Glutamatergic neuron (in vitro differentiated cells): ENCODE data around the gene FAM53A. TPM values are rescaled to one million over a fixed set of nuclear protein-coding genes. Genes with fewer than 3 reads are reported as not detected.

Experiments used
- DNase-seq: peaks from one replicate; pipeline ENCODE4 v3.0.0; 2022
- H3K27ac Mint-ChIP-seq: one replicate; pipeline ENCODE4 v1.8.0; 2020; ENCODE audit warnings: mild to moderate bottlenecking, mixed read lengths, inconsistent platforms; ENCODE audit not compliant: unreplicated experiment
- H3K27me3 Mint-ChIP-seq: one replicate; pipeline ENCODE4 v1.8.0; 2020; ENCODE audit warnings: mild to moderate bottlenecking, moderate library complexity, mixed read lengths, inconsistent platforms; ENCODE audit not compliant: unreplicated experiment
- H3K36me3 Mint-ChIP-seq: one replicate; pipeline ENCODE4 v1.8.0; 2020; ENCODE audit warnings: mild to moderate bottlenecking, mixed read lengths, inconsistent platforms; ENCODE audit not compliant: unreplicated experiment
- H3K4me1 Mint-ChIP-seq: one replicate; pipeline ENCODE4 v1.8.0; 2020; ENCODE audit warnings: mild to moderate bottlenecking, low read depth, mixed read lengths, inconsistent platforms; ENCODE audit not compliant: unreplicated experiment
- H3K4me3 Mint-ChIP-seq: one replicate; pipeline ENCODE4 v1.8.0; 2020; ENCODE audit warnings: mild to moderate bottlenecking, mixed read lengths, inconsistent platforms; ENCODE audit not compliant: unreplicated experiment
- H3K9me3 Mint-ChIP-seq: one replicate; pipeline ENCODE4 v1.8.0; 2020; ENCODE audit warnings: mild to moderate bottlenecking, moderate library complexity, mixed read lengths, inconsistent platforms; ENCODE audit not compliant: unreplicated experiment
- total RNA-seq: library from RNA; stranded (reverse); fragmentation: NEBNext Ultra II Directional; extraction: Animal tissue kit (Norgen Biotek cat#: 25700); gene quantifications from one replicate; pipeline ENCODE4 v1.2.1, GENCODE V29; 2021; ENCODE audit not compliant: unreplicated experiment
- TF ChIP-seq, protein P1 (sequence below): fragments of 200-600 bp; sonication (generic); IDR thresholded peaks from one replicate; pipeline ENCODE4 v1.5.0; 2021; ENCODE audit not compliant: partially characterized antibody, unreplicated experiment

Gene FAM53A
- total RNA-seq, 1 donor from 2014 or later: 1.1 TPM

GRCh38 chr4:1690698-1691097 is 6.6 kb upstream of the FAM53A start:
- Mint-ChIP-seq H3K4me3 (no peak overlapping the region), H3K4me1 (peaks cover 12% of the 10 kb centered on the region), H3K9me3 (peaks cover 6% of the 10 kb centered on the region), H3K27ac (peak overlapping the region; percentile 17), H3K27me3 (peaks cover 2% of the 10 kb centered on the region), H3K36me3 (no peaks in the 10 kb centered on the region)
- TF ChIP-seq, protein P1, sequence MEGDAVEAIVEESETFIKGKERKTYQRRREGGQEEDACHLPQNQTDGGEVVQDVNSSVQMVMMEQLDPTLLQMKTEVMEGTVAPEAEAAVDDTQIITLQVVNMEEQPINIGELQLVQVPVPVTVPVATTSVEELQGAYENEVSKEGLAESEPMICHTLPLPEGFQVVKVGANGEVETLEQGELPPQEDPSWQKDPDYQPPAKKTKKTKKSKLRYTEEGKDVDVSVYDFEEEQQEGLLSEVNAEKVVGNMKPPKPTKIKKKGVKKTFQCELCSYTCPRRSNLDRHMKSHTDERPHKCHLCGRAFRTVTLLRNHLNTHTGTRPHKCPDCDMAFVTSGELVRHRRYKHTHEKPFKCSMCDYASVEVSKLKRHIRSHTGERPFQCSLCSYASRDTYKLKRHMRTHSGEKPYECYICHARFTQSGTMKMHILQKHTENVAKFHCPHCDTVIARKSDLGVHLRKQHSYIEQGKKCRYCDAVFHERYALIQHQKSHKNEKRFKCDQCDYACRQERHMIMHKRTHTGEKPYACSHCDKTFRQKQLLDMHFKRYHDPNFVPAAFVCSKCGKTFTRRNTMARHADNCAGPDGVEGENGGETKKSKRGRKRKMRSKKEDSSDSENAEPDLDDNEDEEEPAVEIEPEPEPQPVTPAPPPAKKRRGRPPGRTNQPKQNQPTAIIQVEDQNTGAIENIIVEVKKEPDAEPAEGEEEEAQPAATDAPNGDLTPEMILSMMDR: no peak
- DNase-seq: no peak

GRCh38 chr4:1686440-1687036 is 2.4 kb upstream of the FAM53A start:
- no peak overlapping the region for H3K27ac Mint-ChIP-seq
- H3K4me1 Mint-ChIP-seq: peaks cover 6% of the 10 kb centered on the region
- TF ChIP-seq, protein P1: no peak
- no peak overlapping the region for H3K4me3 Mint-ChIP-seq
- peaks cover 7% of the 10 kb centered on the region for H3K27me3 Mint-ChIP-seq
- peaks cover 5% of the 10 kb centered on the region for H3K9me3 Mint-ChIP-seq
- H3K36me3 Mint-ChIP-seq: no peaks in the 10 kb centered on the region
- DNase-seq: no peak

DNA sequence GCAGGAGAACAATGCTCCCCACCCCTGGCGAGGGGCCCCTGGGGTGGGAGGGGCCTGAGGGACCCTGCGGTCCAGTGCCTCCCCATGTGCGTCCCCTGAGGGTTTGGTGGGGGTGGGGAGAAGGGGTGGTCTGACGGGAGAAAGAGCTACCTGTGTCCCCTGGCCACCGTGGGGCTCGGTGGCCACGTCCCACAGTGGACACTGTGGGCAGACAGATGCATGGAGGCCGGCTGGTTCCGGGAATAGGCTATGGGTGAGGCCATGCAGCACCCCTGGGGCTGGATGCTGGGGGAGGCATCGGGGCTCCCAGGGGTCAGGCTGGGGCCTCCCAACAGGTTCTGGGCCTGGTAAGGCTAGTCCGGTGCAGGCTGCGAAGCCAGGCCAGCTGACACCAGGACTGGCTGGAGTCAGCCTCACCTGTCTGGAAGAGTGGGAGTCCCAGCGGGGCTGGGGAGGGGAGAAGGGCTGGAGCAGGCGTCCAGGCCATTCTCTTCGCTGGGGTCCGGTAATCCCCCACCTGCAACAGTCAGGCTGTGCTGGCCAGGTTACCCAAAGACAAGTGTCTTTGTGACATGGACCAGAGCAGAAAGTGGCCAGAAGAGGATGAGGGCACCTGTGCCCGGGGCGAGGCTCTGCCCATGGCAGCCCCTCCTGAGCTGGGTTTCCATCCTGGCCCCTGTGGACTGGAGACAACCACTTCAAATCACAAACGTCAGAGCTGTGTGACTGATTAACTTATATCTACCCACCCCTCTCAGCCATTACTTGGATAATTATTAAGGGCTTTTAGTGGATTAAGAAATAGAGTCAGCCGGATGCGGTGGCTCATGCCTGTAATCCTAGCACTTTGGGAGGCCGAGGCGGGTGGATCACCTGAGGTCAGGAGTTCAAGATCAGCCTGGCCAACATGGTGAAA is 1.4 kb upstream of the FAM53A start:
- H3K36me3 Mint-ChIP-seq: no peaks in the 10 kb centered on the region
- TF ChIP-seq, protein P1: no peak
- H3K4me1 Mint-ChIP-seq: peaks cover 3% of the 10 kb centered on the region
- H3K27me3 Mint-ChIP-seq: peaks cover 7% of the 10 kb centered on the region
- no peak overlapping the region for H3K27ac Mint-ChIP-seq
- no peak for DNase-seq
- no peak overlapping the region for H3K4me3 Mint-ChIP-seq
- H3K9me3 Mint-ChIP-seq: peaks cover 5% of the 10 kb centered on the region

DNA sequence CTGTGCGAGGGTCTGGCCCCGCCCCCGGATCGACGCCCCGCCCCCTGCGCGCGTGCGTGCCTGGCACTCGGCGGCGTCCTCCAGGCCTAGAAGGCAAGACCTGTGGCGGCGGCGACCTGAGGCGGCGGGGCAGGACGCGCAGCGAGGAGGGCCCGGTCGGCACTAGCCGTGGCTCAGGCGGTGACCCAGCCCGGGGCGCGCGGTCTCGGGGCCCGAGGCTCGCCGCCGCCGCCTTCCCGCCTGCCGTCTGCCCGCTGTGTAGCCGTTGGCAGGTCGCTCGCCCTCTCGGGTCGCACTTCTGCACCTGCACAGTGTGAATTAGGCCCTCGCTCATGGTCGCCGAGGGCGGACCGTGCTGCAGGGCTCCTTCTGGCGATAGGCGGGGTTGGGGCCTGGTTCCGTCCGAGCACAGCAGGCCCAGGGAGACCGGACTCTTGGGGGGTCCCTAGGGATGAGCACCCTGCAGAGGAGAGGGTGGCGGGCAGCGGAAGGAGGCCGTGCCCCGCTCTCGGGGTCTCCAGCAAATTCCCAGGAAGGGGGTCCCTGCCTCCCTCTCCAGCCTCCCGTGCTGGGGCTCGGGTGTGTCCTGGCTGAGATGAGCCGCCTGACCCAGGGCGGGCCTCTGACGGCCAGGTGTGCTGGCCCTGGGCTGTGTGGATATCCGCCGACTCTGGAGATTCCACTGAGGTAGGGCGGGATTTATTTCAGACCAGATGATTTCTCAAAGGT is 557 bp upstream of the FAM53A start:
- Mint-ChIP-seq H3K27ac (no peak overlapping the region), H3K4me3 (no peak overlapping the region), H3K27me3 (peaks cover 6% of the 10 kb centered on the region), H3K4me1 (peaks cover 3% of the 10 kb centered on the region), H3K36me3 (no peaks in the 10 kb centered on the region), H3K9me3 (peaks cover 4% of the 10 kb centered on the region)
- DNase-seq: no peak
- TF ChIP-seq, protein P1: no peak
